Neural progenitor cell (in vitro differentiated cells): ENCODE measurements around the gene INPP4B. TPM values are rescaled to one million over a fixed set of nuclear protein-coding genes. Genes with fewer than 3 reads are reported as not detected.

Source experiments
- DNase-seq: peaks from one replicate; pipeline ENCODE4 v3.0.0-alpha.2; 2016; ENCODE audit warnings: low spot score
- H2AFZ ChIP-seq: fragments of 200-600 bp; sonication (generic); replicated peaks from 2 replicates; pipeline ENCODE4 v1.6.1; 2016; ENCODE audit warnings: antibody characterized with exemption
- H3F3A ChIP-seq: fragments of 200-600 bp; sonication (generic); 2 replicates; pipeline ENCODE4 v1.6.1; 2016; ENCODE audit warnings: antibody characterized with exemption, low read depth
- H3K27ac ChIP-seq: fragments of 200-600 bp; sonication (generic); 2 replicates; pipeline ENCODE4 v1.5.1; 2016; ENCODE audit warnings: mild to moderate bottlenecking
- H3K27me3 ChIP-seq: fragments of 200-600 bp; sonication (generic); 2 replicates; pipeline ENCODE4 v1.6.1; 2016; ENCODE audit warnings: mild to moderate bottlenecking, moderate library complexity
- H3K36me3 ChIP-seq: fragments of 200-600 bp; sonication (generic); 2 replicates; pipeline ENCODE4 v1.5.1; 2016
- H3K4me1 ChIP-seq: fragments of 200-600 bp; sonication (generic); 2 replicates; pipeline ENCODE4 v1.6.1; 2016; ENCODE audit warnings: mixed run types
- H3K4me2 ChIP-seq: fragments of 200-600 bp; sonication (generic); 2 replicates; pipeline ENCODE4 v1.6.1; 2016
- H3K4me3 ChIP-seq: fragments of 200-600 bp; sonication (generic); 2 replicates; pipeline ENCODE4 v1.5.1; 2016
- H3K79me2 ChIP-seq: fragments of 200-600 bp; sonication (generic); 2 replicates; pipeline ENCODE4 v1.6.1; 2016; ENCODE audit warnings: low read depth
- H3K9ac ChIP-seq: fragments of 200-600 bp; sonication (generic); 2 replicates; pipeline ENCODE4 v1.6.1; 2016
- H3K9me3 ChIP-seq: fragments of 200-600 bp; sonication (generic); 2 replicates; pipeline ENCODE4 v1.5.1; 2016; ENCODE audit warnings: low read depth
- H4K20me1 ChIP-seq: fragments of 200-600 bp; sonication (generic); 2 replicates; pipeline ENCODE4 v1.6.1; 2016; ENCODE audit warnings: low read depth
- H3K27ac Mint-ChIP-seq: 3 replicates; pipeline ENCODE4 v1.8.0; 2021; ENCODE audit warnings: mixed read lengths
- H3K27me3 Mint-ChIP-seq: 2 replicates; pipeline ENCODE4 v1.8.0; 2022; ENCODE audit warnings: low read depth, mild to moderate bottlenecking, inconsistent platforms, moderate library complexity, mixed read lengths; ENCODE audit not compliant: insufficient read depth
- H3K36me3 Mint-ChIP-seq: 3 replicates; pipeline ENCODE4 v1.8.0; 2021; ENCODE audit warnings: mixed read lengths
- H3K4me1 Mint-ChIP-seq: 3 replicates; pipeline ENCODE4 v1.8.0; 2021; ENCODE audit warnings: mixed read lengths
- H3K4me3 Mint-ChIP-seq: 3 replicates; pipeline ENCODE4 v1.8.0; 2021; ENCODE audit warnings: mild to moderate bottlenecking, moderate library complexity, mixed read lengths
- H3K9me3 Mint-ChIP-seq: 3 replicates; pipeline ENCODE4 v1.8.0; 2020; ENCODE audit warnings: mixed read lengths
- CTCF ChIP-seq: fragments of 200-600 bp; sonication (generic); IDR thresholded peaks from 2 replicates; pipeline ENCODE4 v1.5.1; 2017; ENCODE audit warnings: antibody characterized with exemption, mild to moderate bottlenecking
- EZH2 ChIP-seq: fragments of 200-600 bp; sonication (generic); IDR thresholded peaks from 2 replicates; pipeline ENCODE4 v1.6.1; 2017; ENCODE audit warnings: antibody characterized with exemption, mild to moderate bottlenecking, moderate library complexity
- EZH2phosphoT487 ChIP-seq: fragments of 200-600 bp; sonication (generic); IDR thresholded peaks from 2 replicates; pipeline ENCODE4 v1.6.1; 2017; ENCODE audit warnings: antibody characterized with exemption
- total RNA-seq: library from RNA; depleted of rRNA; stranded (reverse); fragments of >200 nt; gene quantifications from 2 replicates; pipeline ENCODE4 v1.2.3, GENCODE V29; 2015; ENCODE audit warnings: low replicate concordance

INPP4B gene
- total RNA-seq, 1 donor from 2014 or later = 1.3 TPM

GRCh38 chr4:142386449-142386848 lies 459.7 kb downstream of the INPP4B start:
- H3K27ac Mint-ChIP-seq = no peak overlapping the region
- no peaks in the 10 kb centered on the region for H3F3A ChIP-seq
- H3K36me3 ChIP-seq = no peaks in the 10 kb centered on the region

GRCh38 chr4:142383800-142384470 lies 462.2 kb downstream of the INPP4B start:
- no peaks in the 10 kb centered on the region for H3K9me3 Mint-ChIP-seq
- H3F3A ChIP-seq = no peaks in the 10 kb centered on the region
- H3K27me3 Mint-ChIP-seq = no peaks in the 10 kb centered on the region
- no peaks in the 10 kb centered on the region for H3K27me3 ChIP-seq
- no peaks in the 10 kb centered on the region for H3K4me1 ChIP-seq
- no peaks in the 10 kb centered on the region for H3K36me3 Mint-ChIP-seq
- H3K4me2 ChIP-seq = no peak overlapping the region
- no peaks in the 10 kb centered on the region for H3K79me2 ChIP-seq
- H3K4me3 ChIP-seq = no peak overlapping the region
- no peak overlapping the region for H3K9ac ChIP-seq
- H2AFZ ChIP-seq = no peak overlapping the region
- H3K9me3 ChIP-seq = no peaks in the 10 kb centered on the region
- no peak overlapping the region for H3K4me3 Mint-ChIP-seq
- no peak for TF ChIP-seq EZH2phosphoT487
- no peak for TF ChIP-seq EZH2
- TF ChIP-seq CTCF = no peak
- H3K36me3 ChIP-seq = no peaks in the 10 kb centered on the region
- H4K20me1 ChIP-seq = no peaks in the 10 kb centered on the region
- H3K27ac Mint-ChIP-seq = no peak overlapping the region
- peaks cover 5% of the 10 kb centered on the region for H3K4me1 Mint-ChIP-seq
- no peak for DNase-seq
- H3K27ac ChIP-seq = no peak overlapping the region

More at GRCh38 chr4:142386449-142386848, 459.7 kb downstream of the INPP4B start:
- H3K4me3 ChIP-seq = no peak overlapping the region
- H3K27me3 Mint-ChIP-seq = no peaks in the 10 kb centered on the region
- H3K9me3 ChIP-seq = no peaks in the 10 kb centered on the region
- no peak for DNase-seq
- no peaks in the 10 kb centered on the region for H3K9me3 Mint-ChIP-seq
- H4K20me1 ChIP-seq = no peaks in the 10 kb centered on the region
- H3K27me3 ChIP-seq = no peaks in the 10 kb centered on the region
- H3K4me1 Mint-ChIP-seq = no peaks in the 10 kb centered on the region
- no peak overlapping the region for H3K4me3 Mint-ChIP-seq
- no peak overlapping the region for H3K4me2 ChIP-seq
- TF ChIP-seq EZH2phosphoT487 = no peak
- TF ChIP-seq EZH2 = no peak
- TF ChIP-seq CTCF = no peak
- H3K79me2 ChIP-seq = no peaks in the 10 kb centered on the region
- H3K27ac ChIP-seq = no peak overlapping the region
- H3K36me3 Mint-ChIP-seq = no peaks in the 10 kb centered on the region
- no peaks in the 10 kb centered on the region for H3K4me1 ChIP-seq
- H3K9ac ChIP-seq = no peak overlapping the region
- H2AFZ ChIP-seq = no peak overlapping the region

- no peaks in the 10 kb centered on the region for H3K36me3 ChIP-seq
- Mint-ChIP-seq H3K4me3 (no peak overlapping the region), H3K9me3 (no peaks in the 10 kb centered on the region), H3K27me3 (no peaks in the 10 kb centered on the region), H3K36me3 (no peaks in the 10 kb centered on the region), H3K27ac (no peak overlapping the region), H3K4me1 (peaks cover 5% of the 10 kb centered on the region)
- H3K4me1 ChIP-seq = no peaks in the 10 kb centered on the region
- no peak for DNase-seq
- no peak overlapping the region for H3K27ac ChIP-seq
- no peaks in the 10 kb centered on the region for H3K9me3 ChIP-seq
- H3F3A ChIP-seq = no peaks in the 10 kb centered on the region
- H3K79me2 ChIP-seq = no peaks in the 10 kb centered on the region
- no peak overlapping the region for H3K9ac ChIP-seq
- no peaks in the 10 kb centered on the region for H4K20me1 ChIP-seq
- no peak overlapping the region for H3K4me3 ChIP-seq
- H3K4me2 ChIP-seq = no peak overlapping the region
- H2AFZ ChIP-seq = no peak overlapping the region
- H3K27me3 ChIP-seq = no peaks in the 10 kb centered on the region
- no peak for TF ChIP-seq CTCF
These were observed 462.7 kb downstream of the INPP4B start for GRCh38 chr4:142383354-142383753.
